ENCODE results near the gene LIPC. TPM values are rescaled to one million over a fixed set of nuclear protein-coding genes. Genes with fewer than 3 reads are reported as not detected.

The LIPC gene
- total and polyA plus RNA-seq, 2 experiments from 2014 or later = not detected

GRCh38 chr15:58513726-58514336 lies 82.0 kb downstream of the LIPC start (continued):
- no peak for TF ChIP-seq ZNF462 (CRISPR knock-in tag; IDR thresholded peaks at IDR 0.05)
- TF ChIP-seq POLR2AphosphoS5 (IDR thresholded peaks at IDR 0.05; ENCODE audit: low read depth) = no peak

GRCh38 chr15:58515807-58516206 lies 84.0 kb downstream of the LIPC start:
- H3K27me3 ChIP-seq (ENCODE audit: insufficient read depth) = no peaks in the 10 kb centered on the region
- H2AFZ ChIP-seq = no peak overlapping the region
- Mint-ChIP-seq H3K36me3 (ENCODE audit: low read depth) (no peaks in the 10 kb centered on the region), H3K4me1 (peaks cover 8% of the 10 kb centered on the region), H3K27ac (no peak overlapping the region), H3K4me3 (no peak overlapping the region), H3K27me3 (ENCODE audit: insufficient read depth, low read depth, poor library complexity) (no peaks in the 10 kb centered on the region), H3K9me3 (no peaks in the 10 kb centered on the region; the same call in 1 of the 3 replicates)
- no peaks in the 10 kb centered on the region for H3K36me3 ChIP-seq (ENCODE audit: insufficient read depth)
- no peak overlapping the region for H3K4me2 ChIP-seq
- H3K79me2 ChIP-seq (replicated peaks; ENCODE audit: insufficient read depth) = no peaks in the 10 kb centered on the region
- H3K4me3 ChIP-seq = no peak overlapping the region
- no peaks in the 10 kb centered on the region for H4K20me1 ChIP-seq (replicated peaks; ENCODE audit: insufficient read depth)
- no peaks in the 10 kb centered on the region for H3F3A ChIP-seq (replicated peaks; ENCODE audit: low read depth)
- H3K4me1 ChIP-seq (ENCODE audit: insufficient read depth) = no peaks in the 10 kb centered on the region; the same call in 1 of the 2 replicates
- H3K9me2 ChIP-seq (ENCODE audit: insufficient read depth) = no peaks in the 10 kb centered on the region
- DNase-seq (ENCODE audit: low spot score) (no peak), ATAC-seq (no peak)
- H3K27ac ChIP-seq (ENCODE audit: low read depth) = no peak overlapping the region
- TF ChIP-seq CREB1 (CRISPR knock-in tag; IDR thresholded peaks at IDR 0.05; ENCODE audit: low read depth) = no peak
- no peak for TF ChIP-seq JUNB (IDR thresholded peaks at IDR 0.05; ENCODE audit: unreplicated experiment)
- TF ChIP-seq EZH2phosphoT487 (IDR thresholded peaks at IDR 0.05; ENCODE audit: unreplicated experiment) = no peak
- TF ChIP-seq REST (IDR thresholded peaks at IDR 0.05; ENCODE audit: unreplicated experiment) = no peak
- TF ChIP-seq STAT1 (IDR thresholded peaks at IDR 0.05; ENCODE audit: unreplicated experiment) = no peak
- no peak for TF ChIP-seq ETS1 (IDR thresholded peaks at IDR 0.05)
- no peak for TF ChIP-seq CTCF (conservative IDR thresholded peaks at IDR 0.05; ENCODE audit: low read depth in 2 of 2)
- TF ChIP-seq ZNF114 (CRISPR knock-in tag; IDR thresholded peaks at IDR 0.05) = no peak
- no peak for TF ChIP-seq NANOG (IDR thresholded peaks at IDR 0.05; ENCODE audit: borderline replicate concordance)
- TF ChIP-seq ZNF331 (CRISPR knock-in tag; IDR thresholded peaks at IDR 0.05; ENCODE audit: low read depth) = no peak
- TF ChIP-seq POLR2AphosphoS5 (IDR thresholded peaks at IDR 0.05; ENCODE audit: low read depth) = no peak
- TF ChIP-seq EZH2 (IDR thresholded peaks at IDR 0.05; ENCODE audit: low read depth, unreplicated experiment) = no peak
